ENCODE measurements around the gene SUN5.

DNA sequence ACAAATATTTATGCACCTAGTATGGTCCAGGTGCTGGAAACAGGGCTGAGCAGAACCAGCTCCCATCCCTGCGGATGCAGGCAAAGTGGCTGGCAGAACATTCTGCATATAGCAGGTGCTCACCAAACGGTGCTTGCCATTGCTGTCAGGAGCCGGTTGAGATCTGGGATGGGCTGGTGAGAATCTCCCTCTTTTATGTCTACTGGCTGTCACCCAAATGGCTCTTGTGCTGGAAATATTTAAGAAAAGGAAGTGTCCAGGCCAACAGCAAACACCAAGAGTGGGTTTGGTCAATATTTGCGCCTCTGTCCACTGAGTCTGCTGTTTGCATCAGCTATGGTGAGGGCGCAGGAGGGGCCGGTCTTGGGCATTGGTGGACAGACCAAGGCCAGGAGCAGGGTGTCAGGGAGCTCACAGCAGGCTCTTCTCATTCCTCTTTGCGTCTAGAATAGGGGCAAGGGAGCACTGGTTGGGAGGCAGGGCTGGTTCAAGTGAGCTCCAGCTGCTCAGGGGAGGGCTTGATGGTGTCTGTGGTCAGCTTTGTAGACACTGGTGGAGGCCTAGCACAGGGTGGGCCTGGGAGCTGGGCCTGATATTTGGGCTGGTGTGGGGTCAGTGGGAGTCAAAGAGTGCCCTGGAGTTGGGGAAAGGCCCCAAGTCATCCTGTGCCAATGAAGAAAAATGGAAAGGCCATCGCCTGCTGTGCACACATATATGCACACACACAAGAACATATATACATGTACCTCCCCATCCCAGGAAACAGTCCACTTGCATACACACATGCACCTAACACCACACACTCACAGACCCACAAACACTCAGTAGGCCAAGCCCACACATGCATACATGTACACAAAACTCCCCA, 1.9 kb upstream of the SUN5 start:
- TF ChIP-seq REST (IDR thresholded peaks at IDR 0.05) (no peak), ATF3 (IDR thresholded peaks at IDR 0.05) (no peak), CTCF (IDR thresholded peaks at IDR 0.05; ENCODE audit: low read depth, low read length, missing input control) (no peak), RAD21 (IDR thresholded peaks at IDR 0.05) (no peak), MAX (IDR thresholded peaks at IDR 0.05) (no peak), SP1 (IDR thresholded peaks at IDR 0.05) (no peak), EGR1 (IDR thresholded peaks at IDR 0.05; ENCODE audit: low read depth in 2 of 2) (no peak), TAF1 (conservative IDR thresholded peaks at IDR 0.05) (no peak), GABPA (IDR thresholded peaks at IDR 0.05 in 1 of 2, conservative IDR thresholded peaks at IDR 0.05 in 1 of 2) (no peak), FOXA1 (IDR thresholded peaks at IDR 0.05) (no peak), JUND (IDR thresholded peaks at IDR 0.05) (no peak), YY1 (IDR thresholded peaks at IDR 0.05) (no peak), RXRA (IDR thresholded peaks at IDR 0.05) (no peak)
- TF ChIP-seq, protein P1, sequence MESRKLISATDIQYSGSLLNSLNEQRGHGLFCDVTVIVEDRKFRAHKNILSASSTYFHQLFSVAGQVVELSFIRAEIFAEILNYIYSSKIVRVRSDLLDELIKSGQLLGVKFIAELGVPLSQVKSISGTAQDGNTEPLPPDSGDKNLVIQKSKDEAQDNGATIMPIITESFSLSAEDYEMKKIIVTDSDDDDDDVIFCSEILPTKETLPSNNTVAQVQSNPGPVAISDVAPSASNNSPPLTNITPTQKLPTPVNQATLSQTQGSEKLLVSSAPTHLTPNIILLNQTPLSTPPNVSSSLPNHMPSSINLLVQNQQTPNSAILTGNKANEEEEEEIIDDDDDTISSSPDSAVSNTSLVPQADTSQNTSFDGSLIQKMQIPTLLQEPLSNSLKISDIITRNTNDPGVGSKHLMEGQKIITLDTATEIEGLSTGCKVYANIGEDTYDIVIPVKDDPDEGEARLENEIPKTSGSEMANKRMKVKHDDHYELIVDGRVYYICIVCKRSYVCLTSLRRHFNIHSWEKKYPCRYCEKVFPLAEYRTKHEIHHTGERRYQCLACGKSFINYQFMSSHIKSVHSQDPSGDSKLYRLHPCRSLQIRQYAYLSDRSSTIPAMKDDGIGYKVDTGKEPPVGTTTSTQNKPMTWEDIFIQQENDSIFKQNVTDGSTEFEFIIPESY (IDR thresholded peaks at IDR 0.05): no peak
